ENCODE measurements around the gene MACF1.

DNA sequence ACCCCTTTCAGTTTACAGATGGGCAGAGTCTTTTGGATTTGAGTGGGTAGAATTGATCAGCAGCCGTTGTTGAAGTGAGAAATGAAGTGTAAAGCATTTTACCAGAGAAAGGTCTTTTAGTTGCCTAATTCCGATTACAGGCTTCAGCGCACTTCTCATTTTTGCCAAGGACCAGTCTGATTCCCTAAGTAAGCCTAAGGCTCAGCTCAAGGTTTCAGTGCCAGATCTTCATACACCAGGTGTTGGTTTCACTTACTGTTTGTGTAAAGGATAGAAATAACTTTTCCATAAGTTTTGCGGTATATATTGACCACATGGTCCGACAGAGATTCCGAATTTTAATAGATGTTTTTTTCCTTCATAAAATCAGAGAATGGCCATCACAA, 203.0 kb downstream of the MACF1 start:
- no peak for TF ChIP-seq FOXM1 (IDR thresholded peaks at IDR 0.05; ENCODE audit: borderline replicate concordance)
- no peak for TF ChIP-seq TARDBP (IDR thresholded peaks at IDR 0.05)
- TF ChIP-seq, protein P1, sequence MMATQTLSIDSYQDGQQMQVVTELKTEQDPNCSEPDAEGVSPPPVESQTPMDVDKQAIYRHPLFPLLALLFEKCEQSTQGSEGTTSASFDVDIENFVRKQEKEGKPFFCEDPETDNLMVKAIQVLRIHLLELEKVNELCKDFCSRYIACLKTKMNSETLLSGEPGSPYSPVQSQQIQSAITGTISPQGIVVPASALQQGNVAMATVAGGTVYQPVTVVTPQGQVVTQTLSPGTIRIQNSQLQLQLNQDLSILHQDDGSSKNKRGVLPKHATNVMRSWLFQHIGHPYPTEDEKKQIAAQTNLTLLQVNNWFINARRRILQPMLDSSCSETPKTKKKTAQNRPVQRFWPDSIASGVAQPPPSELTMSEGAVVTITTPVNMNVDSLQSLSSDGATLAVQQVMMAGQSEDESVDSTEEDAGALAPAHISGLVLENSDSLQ (IDR thresholded peaks at IDR 0.05), result no peak
- no peak for TF ChIP-seq ZNF384 (IDR thresholded peaks at IDR 0.05)
- TF ChIP-seq FOXA1 (IDR thresholded peaks at IDR 0.05), result no peak
- TF ChIP-seq ARNT (IDR thresholded peaks at IDR 0.05), result no peak
- TF ChIP-seq LEF1 (IDR thresholded peaks at IDR 0.05; ENCODE audit: borderline replicate concordance), result no peak
- no peak for TF ChIP-seq BHLHE40 (IDR thresholded peaks at IDR 0.05; ENCODE audit: borderline replicate concordance)

All from HEK293T (cell line).